B cell (primary cell): ENCODE measurements around the gene ERCC4. TPM values are rescaled to one million over a fixed set of nuclear protein-coding genes. Genes with fewer than 3 reads are reported as not detected.

Experiments
- ATAC-seq: fragments of 200-7000 bp; cut with Tn5 transposase; one replicate; pipeline ENCODE4 v1.10.0; 2021; ENCODE audit warnings: low read depth, mild to moderate bottlenecking, moderate number of reproducible peaks, moderate library complexity
- CTCF ChIA-PET: fragments of 350-600 bp; sonication (Branson Sonifier 250); formaldehyde crosslinking; loops from one replicate; lab custom pipeline; 2021; ENCODE audit warnings: antibody characterized with exemption, inconsistent platforms; lab: Charles Lee
- POLR2A ChIA-PET: fragments of 350-600 bp; sonication (Branson Sonifier 250); formaldehyde crosslinking; loops from one replicate; lab custom pipeline; 2021; ENCODE audit warnings: antibody characterized with exemption; lab: Charles Lee
- DNase-seq: peaks from one replicate; pipeline ENCODE4 v3.0.0; 2013
- H2AFZ ChIP-seq: 2 replicates; pipeline ENCODE4 v1.6.1; 2012; ENCODE audit warnings: mild to moderate bottlenecking, low read depth, low read length; ENCODE audit not compliant: insufficient read depth, poor library complexity, severe bottlenecking
- H3K27ac ChIP-seq, 2 donors: 1 replicate in 1 of 2; 2 replicates in 1 of 2; pipeline ENCODE4 v1.5.1; 2012 to 2013; ENCODE audit warnings: low read length in 2 of 2, mild to moderate bottlenecking in 2 of 2, moderate library complexity in 1 of 2
- H3K27me3 ChIP-seq, 4 experiments: fragments of 200-600 bp in 1 of 4; sonication (generic) in 1 of 4; replicated peaks in 1 of 4; 1 replicate in 2 of 4; 2 replicates in 2 of 4; pipeline versions ENCODE4 v1.6.1 to v1.7.0; 2013 to 2016; ENCODE audit warnings: low read length in 3 of 4, mild to moderate bottlenecking in 2 of 4, mixed read lengths in 1 of 4, moderate library complexity in 1 of 4; ENCODE audit not compliant: insufficient read depth in 4 of 4, control insufficient read depth in 3 of 4; ENCODE audit errors: control extremely low read depth in 1 of 4
- H3K36me3 ChIP-seq, 2 experiments: replicated peaks in 1 of 2; 1 replicate in 1 of 2; 2 replicates in 1 of 2; pipeline versions ENCODE4 v1.6.1 to v1.7.1; 2013; ENCODE audit warnings: low read length in 1 of 2; ENCODE audit not compliant: insufficient read depth in 2 of 2, control insufficient read depth in 1 of 2; ENCODE audit errors: control extremely low read depth in 1 of 2, extremely low read depth in 1 of 2
- H3K4me1 ChIP-seq, 2 donors: fragments of 200-600 bp in 1 of 2; sonication (generic) in 1 of 2; 1 replicate in 1 of 2; 2 replicates in 1 of 2; pipeline versions ENCODE4 v1.5.1 to v1.6.1; 2013 to 2017; ENCODE audit warnings: low read length in 2 of 2; ENCODE audit not compliant: control insufficient read depth in 2 of 2, insufficient read depth in 2 of 2
- H3K4me2 ChIP-seq: replicated peaks from 2 replicates; pipeline ENCODE3; 2012; ENCODE audit warnings: mild to moderate bottlenecking, low read depth, low read length; ENCODE audit not compliant: poor library complexity, severe bottlenecking
- H3K4me3 ChIP-seq, 5 experiments: fragments of 200-600 bp in 1 of 5; sonication (generic) in 1 of 5; 1 replicate in 3 of 5; 2 replicates in 2 of 5; pipeline versions ENCODE4 v1.5.1 to v1.7.0; 2011 to 2016; ENCODE audit warnings: low read length in 4 of 5, mild to moderate bottlenecking in 4 of 5, low read depth in 2 of 5, control low read depth in 1 of 5, moderate library complexity in 1 of 5; ENCODE audit not compliant: insufficient read depth in 1 of 5; ENCODE audit errors: control extremely low read depth in 1 of 5, extremely low read depth in 1 of 5
- H3K79me2 ChIP-seq: fragments of 200-600 bp; sonication (generic); one replicate; pipeline ENCODE4 v1.6.0; 2016; ENCODE audit warnings: low read length; ENCODE audit not compliant: control insufficient read depth, insufficient read depth
- H3K9ac ChIP-seq: fragments of 200-600 bp; sonication (generic); 2 replicates; pipeline ENCODE4 v1.6.1; 2017; ENCODE audit warnings: mild to moderate bottlenecking, low read length, moderate library complexity
- H3K9me3 ChIP-seq, 3 donors: one replicate each; pipeline versions ENCODE4 v1.6.1 to v1.7.1; 2013; ENCODE audit warnings: low read length in 2 of 3; ENCODE audit not compliant: control insufficient read depth in 2 of 3, insufficient read depth in 1 of 3; ENCODE audit errors: control extremely low read depth in 1 of 3
- H4K20me1 ChIP-seq: 2 replicates; pipeline ENCODE4 v1.6.0; 2012; ENCODE audit warnings: mild to moderate bottlenecking, low read length; ENCODE audit not compliant: insufficient read depth, control insufficient read depth, poor library complexity, severe bottlenecking
- H3K27ac Mint-ChIP-seq: one replicate; pipeline ENCODE4 v1.8.0; 2021; ENCODE audit warnings: mixed read lengths
- H3K27me3 Mint-ChIP-seq: one replicate; pipeline ENCODE4 v1.8.0; 2021; ENCODE audit warnings: mixed read lengths
- H3K4me1 Mint-ChIP-seq: one replicate; pipeline ENCODE4 v1.8.0; 2021; ENCODE audit warnings: mixed read lengths
- H3K4me3 Mint-ChIP-seq: one replicate; pipeline ENCODE4 v1.8.0; 2021; ENCODE audit warnings: mixed read lengths
- H3K9me3 Mint-ChIP-seq: one replicate; pipeline ENCODE4 v1.8.0; 2022; ENCODE audit warnings: mixed read lengths; ENCODE audit not compliant: insufficient read depth
- EZH2 ChIP-seq: IDR thresholded peaks from 2 replicates; pipeline ENCODE4 v1.6.1; 2012; ENCODE audit warnings: borderline replicate concordance, low read depth, mild to moderate bottlenecking, moderate library complexity, low read length; ENCODE audit not compliant: insufficient read depth, poor library complexity, severe bottlenecking
- WGBS: methylation state at CpG from one replicate; pipeline ENCODE4 v1.1.5; 2013; ENCODE audit warnings: missing lambda C conversion rate; ENCODE audit not compliant: insufficient coverage; 5-methylcytosine and 5-hydroxymethylcytosine counted together
- intact Hi-C: fragments of 100-400 bp; cut with micrococcal nuclease; formaldehyde crosslinking; loops from one replicate; pipeline ENCODE4 v1.10.0; 2022
- polyA plus RNA-seq: library from polyadenylated mRNA; depleted of rRNA; stranded (reverse); fragments of >200 nt; gene quantifications from 2 replicates; pipeline ENCODE4 v1.2.3, GENCODE V29; 2012
- total RNA-seq, 2 donors: library from RNA; stranded (reverse); fragments of 120-200 nt in 1 of 2; gene quantifications; 1 replicate in 1 of 2; 2 replicates in 1 of 2; pipeline versions ENCODE4 v1.2.3 to v1.2.4, GENCODE V29; 2013 to 2022
- TF ChIP-seq, protein P1 (sequence below): fragments of 200-600 bp; IDR thresholded peaks from one replicate; pipeline ENCODE4 v1.8.0; 2022; ENCODE audit warnings: antibody characterized with exemption, mild to moderate bottlenecking

The ERCC4 gene
- total and polyA plus RNA-seq, 2 donors (not counting 1 experiment from before 2014, with no cell fraction given), result 1.0 to 11.9 TPM

DNA sequence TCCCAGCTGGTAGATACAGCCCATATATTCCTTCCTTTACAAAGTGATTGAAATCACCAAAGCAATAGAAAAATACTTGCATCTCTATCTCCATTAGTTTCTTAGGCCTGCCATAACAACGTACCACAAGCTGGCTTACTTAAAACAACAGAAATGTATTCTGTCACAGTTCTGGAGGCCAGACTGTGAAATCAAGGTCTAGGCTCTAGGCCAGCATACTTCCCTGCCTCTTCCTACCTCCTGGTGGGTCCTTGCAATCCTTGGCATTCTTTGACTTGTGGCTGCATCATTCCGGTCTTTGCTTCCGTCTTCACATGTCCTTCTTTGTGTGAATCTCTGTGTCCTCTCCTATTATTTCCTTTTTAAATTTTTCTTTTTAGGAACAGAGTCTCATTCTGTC, 62.5 kb downstream of the ERCC4 start:
- Histone ChIP-seq H3K4me2 (no peak overlapping the region), H2AFZ (no peak overlapping the region), H3K9ac (no peak overlapping the region), H3K27ac (no peak overlapping the region), H3K36me3 (no peaks in the 10 kb centered on the region), H3K9me3 (peaks cover 0 to 4% (median 0%) of the 10 kb centered on the region in 3 donors), H3K4me3 (no peak overlapping the region), H4K20me1 (no peaks in the 10 kb centered on the region), H3K79me2 (no peaks in the 10 kb centered on the region), H3K4me1 (no peaks in the 10 kb centered on the region), H3K27me3 (no peaks in the 10 kb centered on the region)
- H3K27ac Mint-ChIP-seq, result no peak overlapping the region
- no peaks in the 10 kb centered on the region for H3K9me3 Mint-ChIP-seq
- H3K27me3 Mint-ChIP-seq, result no peaks in the 10 kb centered on the region
- TF ChIP-seq EZH2, result no peak
- TF ChIP-seq, protein P1, sequence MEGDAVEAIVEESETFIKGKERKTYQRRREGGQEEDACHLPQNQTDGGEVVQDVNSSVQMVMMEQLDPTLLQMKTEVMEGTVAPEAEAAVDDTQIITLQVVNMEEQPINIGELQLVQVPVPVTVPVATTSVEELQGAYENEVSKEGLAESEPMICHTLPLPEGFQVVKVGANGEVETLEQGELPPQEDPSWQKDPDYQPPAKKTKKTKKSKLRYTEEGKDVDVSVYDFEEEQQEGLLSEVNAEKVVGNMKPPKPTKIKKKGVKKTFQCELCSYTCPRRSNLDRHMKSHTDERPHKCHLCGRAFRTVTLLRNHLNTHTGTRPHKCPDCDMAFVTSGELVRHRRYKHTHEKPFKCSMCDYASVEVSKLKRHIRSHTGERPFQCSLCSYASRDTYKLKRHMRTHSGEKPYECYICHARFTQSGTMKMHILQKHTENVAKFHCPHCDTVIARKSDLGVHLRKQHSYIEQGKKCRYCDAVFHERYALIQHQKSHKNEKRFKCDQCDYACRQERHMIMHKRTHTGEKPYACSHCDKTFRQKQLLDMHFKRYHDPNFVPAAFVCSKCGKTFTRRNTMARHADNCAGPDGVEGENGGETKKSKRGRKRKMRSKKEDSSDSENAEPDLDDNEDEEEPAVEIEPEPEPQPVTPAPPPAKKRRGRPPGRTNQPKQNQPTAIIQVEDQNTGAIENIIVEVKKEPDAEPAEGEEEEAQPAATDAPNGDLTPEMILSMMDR, result no peak
- no peak overlapping the region for H3K4me3 Mint-ChIP-seq
- ChIA-PET CTCF (no interaction called here), POLR2A (no interaction called here)
- no peaks in the 10 kb centered on the region for H3K4me1 Mint-ChIP-seq
- ATAC-seq, result no peak
- no peak for DNase-seq
- intact Hi-C loops, result no loop called here
- 92% methylated on average over 3 of the region's 3 CpGs for WGBS

DNA sequence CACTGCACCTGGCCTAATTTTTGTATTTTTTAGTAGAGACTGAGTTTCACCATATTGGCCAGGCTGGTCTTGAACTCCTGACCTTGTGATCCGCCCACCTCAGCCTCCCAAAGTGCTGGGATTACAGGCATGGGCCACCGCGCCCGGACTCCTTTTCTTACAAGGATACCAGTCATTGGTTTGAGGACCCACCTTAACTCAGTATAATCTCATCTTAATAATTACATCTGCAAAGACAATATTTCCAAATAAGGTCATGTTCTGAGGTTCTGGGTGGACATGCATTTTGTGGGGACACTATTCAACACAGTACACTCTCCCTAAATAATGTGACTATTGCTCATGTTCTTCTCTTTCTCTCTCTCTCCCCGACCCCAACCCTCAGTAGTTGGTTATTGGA, 63.7 kb downstream of the ERCC4 start:
- Histone ChIP-seq H3K27ac (no peak overlapping the region), H3K36me3 (no peaks in the 10 kb centered on the region), H3K27me3 (peaks cover 0 to 4% (median 0%) of the 10 kb centered on the region in 4 experiments), H3K9ac (no peak overlapping the region), H3K4me2 (no peak overlapping the region), H3K79me2 (no peaks in the 10 kb centered on the region), H3K9me3 (peaks cover 0 to 4% (median 0%) of the 10 kb centered on the region in 3 donors), H3K4me1 (no peaks in the 10 kb centered on the region), H2AFZ (no peak overlapping the region), H3K4me3 (no peak overlapping the region), H4K20me1 (no peaks in the 10 kb centered on the region)
- H3K4me1 Mint-ChIP-seq, result no peaks in the 10 kb centered on the region
- DNase-seq, result no peak
- no peak for ATAC-seq
- intact Hi-C loops, result no loop called here
- no peaks in the 10 kb centered on the region for H3K9me3 Mint-ChIP-seq
- ChIA-PET CTCF (no interaction called here), POLR2A (interaction anchor here (0.6 kb wide), 1 partner anchor 22 kb away, joined by 3 read pairs; no protein-coding TSS in a partner anchor)
- H3K4me3 Mint-ChIP-seq, result no peak overlapping the region
- WGBS, result 80% methylated on average over 1 of the region's 5 CpGs
- no peak overlapping the region for H3K27ac Mint-ChIP-seq
- H3K27me3 Mint-ChIP-seq, result no peaks in the 10 kb centered on the region
- no peak for TF ChIP-seq EZH2
- TF ChIP-seq, protein P1, result no peak
